MM.1S (cell line): Measurements from ENCODE around the gene ECSIT.

Experiments used
- EZH2 ChIP-seq: fragments of 300-600 bp; sonication (generic); optimal IDR thresholded peaks from 2 replicates; pipeline ENCODE3; 2017; ENCODE audit warnings: low read depth, mild to moderate bottlenecking, antibody characterized with exemption, low read length, mixed read lengths
- TF ChIP-seq, protein P1 (sequence below): fragments of 300-600 bp; sonication (generic); IDR thresholded peaks from 2 replicates; pipeline ENCODE4 v1.5.1; 2016; ENCODE audit warnings: antibody characterized with exemption, low read length, mixed read lengths

GRCh38 chr19:11495481-11495880 lies 33.5 kb downstream of the ECSIT start:
- TF ChIP-seq, protein P1, sequence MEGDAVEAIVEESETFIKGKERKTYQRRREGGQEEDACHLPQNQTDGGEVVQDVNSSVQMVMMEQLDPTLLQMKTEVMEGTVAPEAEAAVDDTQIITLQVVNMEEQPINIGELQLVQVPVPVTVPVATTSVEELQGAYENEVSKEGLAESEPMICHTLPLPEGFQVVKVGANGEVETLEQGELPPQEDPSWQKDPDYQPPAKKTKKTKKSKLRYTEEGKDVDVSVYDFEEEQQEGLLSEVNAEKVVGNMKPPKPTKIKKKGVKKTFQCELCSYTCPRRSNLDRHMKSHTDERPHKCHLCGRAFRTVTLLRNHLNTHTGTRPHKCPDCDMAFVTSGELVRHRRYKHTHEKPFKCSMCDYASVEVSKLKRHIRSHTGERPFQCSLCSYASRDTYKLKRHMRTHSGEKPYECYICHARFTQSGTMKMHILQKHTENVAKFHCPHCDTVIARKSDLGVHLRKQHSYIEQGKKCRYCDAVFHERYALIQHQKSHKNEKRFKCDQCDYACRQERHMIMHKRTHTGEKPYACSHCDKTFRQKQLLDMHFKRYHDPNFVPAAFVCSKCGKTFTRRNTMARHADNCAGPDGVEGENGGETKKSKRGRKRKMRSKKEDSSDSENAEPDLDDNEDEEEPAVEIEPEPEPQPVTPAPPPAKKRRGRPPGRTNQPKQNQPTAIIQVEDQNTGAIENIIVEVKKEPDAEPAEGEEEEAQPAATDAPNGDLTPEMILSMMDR: no peak
- no peak for TF ChIP-seq EZH2
